HUES64 (cell line): ENCODE measurements around the gene FTO.

Experiments used
- H3K27ac ChIP-seq: 2 replicates; pipeline ENCODE4 v1.7.0; 2013; ENCODE audit warnings: low read depth, low read length, inconsistent platforms
- H3K27me3 ChIP-seq: 2 replicates; pipeline ENCODE4 v1.6.1; 2013; ENCODE audit warnings: mild to moderate bottlenecking, low read length; ENCODE audit not compliant: insufficient read depth
- H3K36me3 ChIP-seq: 2 replicates; pipeline ENCODE4 v1.6.1; 2013; ENCODE audit warnings: mild to moderate bottlenecking, low read length; ENCODE audit not compliant: insufficient read depth
- H3K4me1 ChIP-seq: 2 replicates; pipeline ENCODE4 v1.6.1; 2013; ENCODE audit warnings: mild to moderate bottlenecking, low read length, moderate library complexity; ENCODE audit not compliant: insufficient read depth
- H3K4me3 ChIP-seq: 2 replicates; pipeline ENCODE4 v1.5.1; 2013; ENCODE audit warnings: mild to moderate bottlenecking, low read length, moderate library complexity
- H3K9ac ChIP-seq: 2 replicates; pipeline ENCODE4 v1.6.1; 2013; ENCODE audit warnings: mild to moderate bottlenecking, low read depth, low read length
- H3K9me3 ChIP-seq: 2 replicates; pipeline ENCODE4 v1.6.1; 2013; ENCODE audit warnings: low read depth, low read length; ENCODE audit not compliant: insufficient read depth
- WGBS: fragments of 150-250, 120-280 bp; methylation state at CpG from one replicate; pipeline ENCODE4 v1.1.7; 2013; ENCODE audit warnings: missing lambda C conversion rate; 5-methylcytosine and 5-hydroxymethylcytosine counted together

FTO gene

DNA sequence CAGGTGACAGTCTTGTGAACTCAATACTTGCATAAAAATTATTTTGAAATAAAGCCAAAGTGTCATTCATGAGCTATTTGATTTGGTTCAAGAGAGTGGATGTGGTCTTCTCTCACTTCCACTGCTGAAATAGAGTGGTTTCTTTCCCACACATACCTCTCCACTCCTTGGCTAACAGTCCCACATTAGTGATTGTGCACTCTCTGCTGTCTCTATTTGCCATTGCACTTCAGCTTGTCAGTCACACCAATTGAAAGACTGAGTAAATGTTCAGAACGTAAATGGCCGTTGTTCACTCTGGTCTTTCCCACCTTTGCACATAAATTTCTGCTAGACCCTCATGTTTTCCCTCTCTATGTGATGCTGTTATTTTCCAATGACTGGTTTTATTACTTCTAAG lies 197.5 kb downstream of the FTO start:
- H3K36me3 ChIP-seq = no peaks in the 10 kb centered on the region
- H3K27ac ChIP-seq = no peak overlapping the region
- H3K27me3 ChIP-seq = no peaks in the 10 kb centered on the region
- no peak overlapping the region for H3K4me3 ChIP-seq
- H3K4me1 ChIP-seq = no peaks in the 10 kb centered on the region; the same call in 1 of the 2 replicates
- no peaks in the 10 kb centered on the region for H3K9me3 ChIP-seq
- no peak overlapping the region for H3K9ac ChIP-seq
- WGBS = 95% methylated on average over 2 of the region's 2 CpGs

- WGBS = 95% methylated on average over 6 of the region's 6 CpGs
- H3K4me1 ChIP-seq = no peaks in the 10 kb centered on the region; the same call in 1 of the 2 replicates
- no peaks in the 10 kb centered on the region for H3K36me3 ChIP-seq
- no peak overlapping the region for H3K9ac ChIP-seq
- H3K4me3 ChIP-seq = no peak overlapping the region
- no peaks in the 10 kb centered on the region for H3K9me3 ChIP-seq
- H3K27me3 ChIP-seq = no peaks in the 10 kb centered on the region
- H3K27ac ChIP-seq = no peak overlapping the region
Measured at GRCh38 chr16:53904533-53904932, 200.6 kb downstream of the FTO start.

- Histone ChIP-seq H3K4me1 (no peaks in the 10 kb centered on the region; the same call in 1 of the 2 replicates), H3K4me3 (no peak overlapping the region), H3K9ac (no peak overlapping the region), H3K27ac (no peak overlapping the region), H3K36me3 (no peaks in the 10 kb centered on the region), H3K9me3 (no peaks in the 10 kb centered on the region), H3K27me3 (no peaks in the 10 kb centered on the region)
Measured at GRCh38 chr16:53905028-53905427, 201.1 kb downstream of the FTO start.

DNA sequence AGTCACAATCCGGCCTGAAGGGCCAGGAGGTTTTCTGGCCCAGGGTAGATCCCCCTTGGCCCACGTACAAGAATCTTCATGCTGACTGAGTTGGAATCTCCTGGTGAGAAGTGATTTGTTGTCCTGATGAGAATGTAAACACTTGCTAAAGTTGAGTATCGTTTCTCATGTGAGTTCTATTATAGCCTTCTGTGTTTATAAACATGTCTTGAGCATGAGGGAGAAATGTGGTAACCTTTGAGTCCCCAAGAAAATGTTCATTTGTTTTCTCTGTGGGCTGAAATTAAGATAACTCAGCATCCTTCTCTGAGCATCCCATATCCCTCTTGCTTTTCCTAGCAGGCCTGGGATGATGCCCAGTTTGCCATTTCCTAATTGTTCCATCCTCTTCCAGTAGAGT lies 204.8 kb downstream of the FTO start:
- H3K36me3 ChIP-seq = no peaks in the 10 kb centered on the region
- no peak overlapping the region for H3K4me3 ChIP-seq
- H3K27me3 ChIP-seq = no peaks in the 10 kb centered on the region
- H3K27ac ChIP-seq = no peak overlapping the region
- H3K9me3 ChIP-seq = no peaks in the 10 kb centered on the region
- 87% methylated on average over 3 of the region's 3 CpGs for WGBS
- H3K4me1 ChIP-seq = peaks cover 23% of the 10 kb centered on the region
- no peak overlapping the region for H3K9ac ChIP-seq

- WGBS = 94% methylated on average over 7 of the region's 7 CpGs
Measured at GRCh38 chr16:53910990-53911389, 207.0 kb downstream of the FTO start.

DNA sequence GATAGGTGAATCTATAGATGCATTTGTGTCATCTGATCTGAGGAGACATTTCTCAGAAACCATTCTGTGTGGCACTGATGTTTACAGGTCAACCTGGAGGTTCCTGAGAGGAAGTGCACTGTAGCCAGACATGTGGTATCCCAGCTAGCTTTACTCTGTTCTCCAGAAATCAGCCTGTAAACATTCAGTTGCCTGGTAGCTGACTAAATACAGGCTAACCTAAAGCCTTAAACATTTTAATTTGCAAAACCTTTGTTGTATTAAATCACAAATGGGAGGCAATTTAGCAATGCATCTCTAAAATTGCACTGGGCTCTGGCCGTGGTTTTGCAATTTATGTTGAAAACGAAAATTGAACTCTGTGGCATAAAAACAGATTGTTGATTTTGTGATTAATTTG lies 207.6 kb downstream of the FTO start:
- H3K27ac ChIP-seq = no peak overlapping the region
- H3K36me3 ChIP-seq = no peaks in the 10 kb centered on the region
- no peak overlapping the region for H3K9ac ChIP-seq
- 86% methylated on average over 2 of the region's 2 CpGs for WGBS
- H3K4me1 ChIP-seq = peaks cover 45% of the 10 kb centered on the region
- no peak overlapping the region for H3K4me3 ChIP-seq
- H3K9me3 ChIP-seq = no peaks in the 10 kb centered on the region
- H3K27me3 ChIP-seq = no peaks in the 10 kb centered on the region

More at GRCh38 chr16:53910990-53911389, 207.0 kb downstream of the FTO start:
- no peaks in the 10 kb centered on the region for H3K27me3 ChIP-seq
- H3K4me3 ChIP-seq = no peak overlapping the region
- H3K9me3 ChIP-seq = no peaks in the 10 kb centered on the region
- no peak overlapping the region for H3K9ac ChIP-seq
- H3K36me3 ChIP-seq = no peaks in the 10 kb centered on the region
- H3K4me1 ChIP-seq = peaks cover 44% of the 10 kb centered on the region
- no peak overlapping the region for H3K27ac ChIP-seq

DNA sequence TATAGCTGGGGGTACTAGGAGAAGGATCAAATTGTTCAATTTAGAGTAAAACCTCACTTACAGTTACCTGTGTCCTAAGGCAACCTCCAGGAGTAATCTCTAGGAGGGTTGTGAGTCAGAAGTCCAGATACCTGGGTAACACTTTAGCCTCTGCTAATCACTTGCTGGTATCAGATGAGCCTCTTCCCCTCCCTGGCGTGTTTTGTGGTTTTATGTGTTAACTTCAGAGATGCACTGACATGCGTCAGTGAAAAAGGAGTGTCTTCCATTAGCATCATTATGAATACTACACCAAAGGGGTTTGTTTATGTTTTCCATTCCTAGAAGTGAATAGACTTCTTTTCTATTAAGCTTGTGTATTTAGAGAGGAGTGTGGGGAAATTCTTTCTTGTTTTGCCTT lies 208.2 kb downstream of the FTO start:
- H3K9ac ChIP-seq = no peak overlapping the region
- H3K4me3 ChIP-seq = no peak overlapping the region
- no CpG with 5 or more reads among the region's 2 CpGs for WGBS
- no peaks in the 10 kb centered on the region for H3K36me3 ChIP-seq
- H3K4me1 ChIP-seq = peaks cover 45% of the 10 kb centered on the region
- no peak overlapping the region for H3K27ac ChIP-seq
- no peaks in the 10 kb centered on the region for H3K27me3 ChIP-seq
- no peaks in the 10 kb centered on the region for H3K9me3 ChIP-seq

- Histone ChIP-seq H3K4me3 (no peak overlapping the region), H3K36me3 (no peaks in the 10 kb centered on the region), H3K9me3 (no peaks in the 10 kb centered on the region), H3K4me1 (peaks cover 45% of the 10 kb centered on the region), H3K27me3 (no peaks in the 10 kb centered on the region), H3K9ac (no peak overlapping the region), H3K27ac (no peak overlapping the region)
- WGBS = 94% methylated on average over 7 of the region's 7 CpGs
Measured at GRCh38 chr16:53913099-53913870, 209.3 kb downstream of the FTO start.

DNA sequence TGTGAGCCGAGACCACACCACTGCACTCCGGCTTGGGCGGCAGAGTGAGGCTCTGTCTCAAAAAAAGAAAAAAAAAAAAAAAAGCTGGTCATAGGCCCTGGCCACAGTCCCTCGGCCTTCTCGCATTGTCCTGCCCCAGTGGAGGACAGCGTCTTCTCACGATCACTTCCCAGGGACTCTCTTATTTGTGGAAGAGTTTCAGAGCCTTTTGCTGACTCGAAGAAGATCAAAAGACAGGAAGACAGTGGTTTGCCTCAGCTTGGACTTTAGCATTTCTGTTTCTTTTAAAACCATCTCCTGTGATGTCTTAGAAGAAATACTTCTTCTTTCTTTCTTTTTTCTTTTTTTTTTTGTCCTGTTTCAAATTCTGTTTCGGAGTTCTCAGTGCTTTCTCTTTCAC lies 210.0 kb downstream of the FTO start:
- Histone ChIP-seq H3K9me3 (no peaks in the 10 kb centered on the region), H3K4me1 (peaks cover 45% of the 10 kb centered on the region)
- WGBS = 87% methylated on average over 8 of the region's 9 CpGs

GRCh38 chr16:53914736-53915135 lies 210.8 kb downstream of the FTO start:
- H3K9ac ChIP-seq = no peak overlapping the region
- H3K9me3 ChIP-seq = no peaks in the 10 kb centered on the region
- H3K27me3 ChIP-seq = no peaks in the 10 kb centered on the region
- no peak overlapping the region for H3K4me3 ChIP-seq
- no peak overlapping the region for H3K27ac ChIP-seq
- 89% methylated on average over 3 of the region's 3 CpGs for WGBS
- H3K4me1 ChIP-seq = peaks cover 45% of the 10 kb centered on the region
- no peaks in the 10 kb centered on the region for H3K36me3 ChIP-seq

More for the DNA sequence above, 210.0 kb downstream of the FTO start:
- Histone ChIP-seq H3K9ac (no peak overlapping the region), H3K27me3 (no peaks in the 10 kb centered on the region), H3K27ac (no peak overlapping the region), H3K36me3 (no peaks in the 10 kb centered on the region), H3K4me3 (no peak overlapping the region)

DNA sequence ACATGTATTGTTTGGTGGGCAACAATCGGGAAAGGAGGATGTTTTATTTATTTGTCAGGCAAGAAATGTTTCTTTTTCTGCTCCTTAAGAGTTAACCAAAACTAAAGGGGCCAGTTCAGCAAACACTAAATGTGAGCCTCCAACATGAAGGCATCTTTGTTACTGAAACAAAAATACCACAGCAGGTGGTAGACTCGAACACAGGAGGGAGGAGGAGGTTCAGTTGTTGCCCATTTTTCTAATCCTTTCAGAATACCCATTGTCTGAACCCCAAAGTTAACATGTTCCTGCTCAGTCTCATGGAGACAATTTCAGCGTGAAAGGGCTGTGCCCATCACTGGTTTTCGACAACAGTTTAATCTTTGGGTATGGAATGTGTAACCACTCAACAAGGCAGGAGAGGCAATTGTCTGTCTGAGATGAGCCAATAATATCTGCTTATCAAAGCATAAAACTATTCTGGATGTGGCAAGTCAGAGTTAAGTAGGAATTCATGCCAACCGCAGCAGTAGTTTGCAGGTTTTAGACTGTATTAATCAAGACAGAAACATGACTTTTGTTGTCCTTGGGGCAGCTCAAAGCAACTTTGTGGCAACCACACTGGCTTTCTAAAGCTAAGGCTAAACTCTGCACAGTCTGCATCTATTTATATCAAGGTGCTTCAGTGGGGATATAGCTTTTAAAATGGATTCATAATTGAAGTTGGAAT lies 211.7 kb downstream of the FTO start:
- Histone ChIP-seq H3K27ac (no peak overlapping the region), H3K36me3 (no peaks in the 10 kb centered on the region), H3K4me3 (no peak overlapping the region), H3K4me1 (peaks cover 45% of the 10 kb centered on the region), H3K27me3 (no peaks in the 10 kb centered on the region), H3K9me3 (no peaks in the 10 kb centered on the region), H3K9ac (no peak overlapping the region)
- 84% methylated on average over 5 of the region's 5 CpGs for WGBS
